ENCODE measurements around the gene NAT14. TPM values are rescaled to one million over a fixed set of nuclear protein-coding genes. Genes with fewer than 3 reads are reported as not detected.
A peak's percentile ranks its signal among the peaks of the same experiment; 100 is the strongest.

NAT14 gene
- total RNA-seq, 1 experiment from 2014 or later, result 93.1 TPM

GRCh38 chr19:55440411-55441105, 44.4 kb upstream of the NAT14 start:
- Histone ChIP-seq H3K9me3 (ENCODE audit: control insufficient read depth, insufficient read depth, low read depth, low read length) (no peaks in the 10 kb centered on the region), H3K27me3 (ENCODE audit: control insufficient read depth, insufficient read depth, low read length) (peaks cover 21% of the 10 kb centered on the region), H3K36me3 (ENCODE audit: control insufficient read depth, insufficient read depth, low read length) (no peaks in the 10 kb centered on the region), H3K27ac (ENCODE audit: low read length) (no peak overlapping the region), H3K4me3 (ENCODE audit: low read depth in 2 of 2, low read length in 2 of 2) (peak overlapping the region in 1 of 2 experiments; percentile 19; a peak in 1 of 4 replicates), H3K4me1 (ENCODE audit: control insufficient read depth, insufficient read depth, low read length) (peaks cover 5% of the 10 kb centered on the region; the same call in 1 of the 2 replicates)
- DNase-seq (ENCODE audit: low read depth, low spot score) (no peak), ATAC-seq (no peak)
- in situ Hi-C loops (cut with HindIII; ENCODE audit: low pct_unique_long_range_greater_than_20kb, low sequenced_read_pairs) (no loop called here), intact Hi-C loops (cut with micrococcal nuclease; ENCODE audit: unreplicated experiment) (no loop called here)
- ChIA-PET POLR2A (no interaction called here), CTCF (no interaction called here)
- BruUV-seq (replicated peaks), result no TSS peak
- TF ChIP-seq SIN3A (IDR thresholded peaks at IDR 0.05; ENCODE audit: borderline replicate concordance, insufficient read depth, low read depth, low read length), result no peak
- no peak for TF ChIP-seq CTCF (IDR thresholded peaks at IDR 0.05)
- TF ChIP-seq TCF7L2 (IDR thresholded peaks at IDR 0.05; ENCODE audit: low read depth, low read length), result no peak
- TF ChIP-seq POLR2AphosphoS5 (IDR thresholded peaks at IDR 0.05; ENCODE audit: low read depth, low read length), result no peak
- no peak for TF ChIP-seq REST (IDR thresholded peaks at IDR 0.05; ENCODE audit: insufficient read depth in 1 of 2, low read depth in 2 of 2, low read length in 1 of 2)

GRCh38 chr19:55441319-55441691, 43.7 kb upstream of the NAT14 start:
- H3K27me3 ChIP-seq (ENCODE audit: control insufficient read depth, insufficient read depth, low read length), result peaks cover 21% of the 10 kb centered on the region
- in situ Hi-C loops (cut with HindIII; ENCODE audit: low pct_unique_long_range_greater_than_20kb, low sequenced_read_pairs) (no loop called here), intact Hi-C loops (cut with micrococcal nuclease; ENCODE audit: unreplicated experiment) (no loop called here)
- H3K9me3 ChIP-seq (ENCODE audit: control insufficient read depth, insufficient read depth, low read depth, low read length), result no peaks in the 10 kb centered on the region
- no peaks in the 10 kb centered on the region for H3K36me3 ChIP-seq (ENCODE audit: control insufficient read depth, insufficient read depth, low read length)
- peaks cover 5% of the 10 kb centered on the region; the same call in 1 of the 2 replicates for H3K4me1 ChIP-seq (ENCODE audit: control insufficient read depth, insufficient read depth, low read length)
- ATAC-seq (no peak), DNase-seq (ENCODE audit: low read depth, low spot score) (no peak)
- no peak overlapping the region for H3K27ac ChIP-seq (ENCODE audit: low read length)
- ChIA-PET CTCF (no interaction called here), POLR2A (no interaction called here)
- no peak for TF ChIP-seq SIN3A (IDR thresholded peaks at IDR 0.05; ENCODE audit: borderline replicate concordance, insufficient read depth, low read depth, low read length)
- no peak for TF ChIP-seq REST (IDR thresholded peaks at IDR 0.05; ENCODE audit: insufficient read depth in 1 of 2, low read depth in 2 of 2, low read length in 1 of 2)
- no peak for TF ChIP-seq CTCF (IDR thresholded peaks at IDR 0.05)
- TF ChIP-seq TCF7L2 (IDR thresholded peaks at IDR 0.05; ENCODE audit: low read depth, low read length), result no peak
- no peak for TF ChIP-seq POLR2AphosphoS5 (IDR thresholded peaks at IDR 0.05; ENCODE audit: low read depth, low read length)
- H3K4me3 ChIP-seq (ENCODE audit: low read depth in 2 of 2, low read length in 2 of 2), result no peak overlapping the region
- no TSS peak for BruUV-seq (replicated peaks)

All from Panc1 (cell line).